ENCODE results near the gene PDPK1.

- TF ChIP-seq, protein P1, sequence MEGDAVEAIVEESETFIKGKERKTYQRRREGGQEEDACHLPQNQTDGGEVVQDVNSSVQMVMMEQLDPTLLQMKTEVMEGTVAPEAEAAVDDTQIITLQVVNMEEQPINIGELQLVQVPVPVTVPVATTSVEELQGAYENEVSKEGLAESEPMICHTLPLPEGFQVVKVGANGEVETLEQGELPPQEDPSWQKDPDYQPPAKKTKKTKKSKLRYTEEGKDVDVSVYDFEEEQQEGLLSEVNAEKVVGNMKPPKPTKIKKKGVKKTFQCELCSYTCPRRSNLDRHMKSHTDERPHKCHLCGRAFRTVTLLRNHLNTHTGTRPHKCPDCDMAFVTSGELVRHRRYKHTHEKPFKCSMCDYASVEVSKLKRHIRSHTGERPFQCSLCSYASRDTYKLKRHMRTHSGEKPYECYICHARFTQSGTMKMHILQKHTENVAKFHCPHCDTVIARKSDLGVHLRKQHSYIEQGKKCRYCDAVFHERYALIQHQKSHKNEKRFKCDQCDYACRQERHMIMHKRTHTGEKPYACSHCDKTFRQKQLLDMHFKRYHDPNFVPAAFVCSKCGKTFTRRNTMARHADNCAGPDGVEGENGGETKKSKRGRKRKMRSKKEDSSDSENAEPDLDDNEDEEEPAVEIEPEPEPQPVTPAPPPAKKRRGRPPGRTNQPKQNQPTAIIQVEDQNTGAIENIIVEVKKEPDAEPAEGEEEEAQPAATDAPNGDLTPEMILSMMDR (IDR thresholded peaks at IDR 0.05; ENCODE audit: low read depth, low read length, poor library complexity, severe bottlenecking): no peak
- TF ChIP-seq EZH2phosphoT487 (IDR thresholded peaks at IDR 0.05; ENCODE audit: borderline replicate concordance, low read length): no peak
Observed at GRCh38 chr16:2596747-2597559, 59.1 kb downstream of the PDPK1 start.
